HG02938 (cell line): ENCODE measurements around the gene CD96.
"Not testable (repeated sequence)": the region's sequence is repeated elsewhere in the genome, so short reads cannot be mapped to it uniquely, and the experiment has no call there.

ENCODE experiments used
- ATAC-seq: cut with Tn5 transposase; IDR thresholded peaks from one replicate; pipeline ENCODE4 v1.9.1; 2021; ENCODE audit warnings: mild to moderate bottlenecking, moderate library complexity; ENCODE audit not compliant: unreplicated experiment

The CD96 gene

GRCh38 chr3:111548756-111549155, 6.8 kb downstream of the CD96 start:
- no peak for ATAC-seq

DNA sequence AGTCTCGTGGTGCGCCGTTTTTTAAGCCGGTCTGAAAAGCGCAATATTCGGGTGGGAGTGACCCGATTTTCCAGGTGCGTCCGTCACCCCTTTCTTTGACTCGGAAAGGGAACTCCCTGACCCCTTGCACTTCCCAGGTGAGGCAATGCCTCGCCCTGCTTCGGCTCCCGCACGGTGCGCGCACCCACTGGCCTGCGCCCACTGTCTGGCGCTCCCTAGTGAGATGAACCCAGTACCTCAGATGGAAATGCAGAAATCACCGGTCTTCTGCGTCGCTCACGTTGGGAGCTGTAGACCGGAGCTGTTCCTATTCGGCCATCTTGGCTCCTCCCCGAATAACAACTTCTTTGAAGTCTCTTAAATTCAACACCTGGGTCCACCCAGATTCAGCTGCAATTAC, 19.9 kb downstream of the CD96 start:
- not testable (repeated sequence) for ATAC-seq

- ATAC-seq: no peak
Observed at GRCh38 chr3:111566844-111567243, 24.8 kb downstream of the CD96 start.

DNA sequence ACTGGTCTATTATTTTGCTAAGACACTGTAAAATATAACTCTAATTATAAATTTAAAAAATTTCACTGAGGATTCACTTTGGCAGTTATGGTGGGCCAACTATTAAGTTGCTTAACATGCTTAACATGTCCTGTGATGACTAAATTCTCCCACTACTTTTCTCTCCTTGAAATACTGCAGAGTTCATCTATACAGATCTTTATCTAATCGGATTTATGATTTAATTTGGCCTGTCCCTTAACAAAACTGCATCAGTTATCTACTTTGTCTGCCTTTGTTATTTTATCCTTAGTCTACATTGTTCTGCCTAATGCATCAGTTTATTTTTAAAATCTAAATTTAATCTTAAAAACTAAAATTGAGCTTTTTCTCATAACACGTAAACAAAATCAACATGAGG, 26.4 kb downstream of the CD96 start:
- no peak for ATAC-seq

DNA sequence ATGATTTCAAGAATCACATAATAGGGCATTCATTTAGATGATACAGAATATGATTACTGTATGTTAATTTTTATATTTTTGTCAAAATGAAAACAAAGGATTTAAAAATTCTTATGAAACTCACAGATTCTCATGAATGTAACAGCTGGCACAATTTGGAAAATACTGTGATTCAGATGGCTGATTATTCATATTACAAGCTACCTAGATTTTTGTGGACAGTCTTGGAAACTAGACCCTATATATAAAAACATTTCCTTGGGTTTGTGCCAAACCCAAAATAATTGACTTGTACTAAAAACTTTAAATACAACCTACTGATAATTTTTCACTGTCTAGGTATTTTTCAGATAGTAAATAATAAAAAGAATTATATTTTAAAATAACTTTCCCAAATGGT, 26.9 kb downstream of the CD96 start:
- no peak for ATAC-seq

- ATAC-seq: no peak
Observed at GRCh38 chr3:111570404-111571030, 28.5 kb downstream of the CD96 start.

DNA sequence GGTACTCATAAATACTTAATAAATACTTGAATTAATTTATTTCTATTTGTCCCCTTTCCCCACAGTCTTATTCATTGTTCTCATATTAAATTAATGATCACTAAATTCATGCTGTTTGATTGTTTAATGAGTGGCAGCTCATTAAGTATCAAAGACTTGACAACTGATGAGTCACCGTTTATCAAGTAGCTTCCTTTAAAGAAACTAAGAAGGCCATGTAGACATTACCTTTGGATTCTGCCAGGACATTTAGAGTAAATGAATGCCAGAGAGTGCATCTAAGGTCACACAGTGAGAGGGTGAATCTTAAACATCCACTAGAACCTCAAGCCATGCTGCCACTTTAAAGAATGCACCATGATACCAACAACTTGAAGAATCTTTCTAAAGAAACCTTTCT, 29.3 kb downstream of the CD96 start:
- ATAC-seq: no peak

- ATAC-seq: no peak
Observed at GRCh38 chr3:111571907-111572460, 30.0 kb downstream of the CD96 start.

GRCh38 chr3:111577113-111577512, 35.1 kb downstream of the CD96 start:
- ATAC-seq: no peak

DNA sequence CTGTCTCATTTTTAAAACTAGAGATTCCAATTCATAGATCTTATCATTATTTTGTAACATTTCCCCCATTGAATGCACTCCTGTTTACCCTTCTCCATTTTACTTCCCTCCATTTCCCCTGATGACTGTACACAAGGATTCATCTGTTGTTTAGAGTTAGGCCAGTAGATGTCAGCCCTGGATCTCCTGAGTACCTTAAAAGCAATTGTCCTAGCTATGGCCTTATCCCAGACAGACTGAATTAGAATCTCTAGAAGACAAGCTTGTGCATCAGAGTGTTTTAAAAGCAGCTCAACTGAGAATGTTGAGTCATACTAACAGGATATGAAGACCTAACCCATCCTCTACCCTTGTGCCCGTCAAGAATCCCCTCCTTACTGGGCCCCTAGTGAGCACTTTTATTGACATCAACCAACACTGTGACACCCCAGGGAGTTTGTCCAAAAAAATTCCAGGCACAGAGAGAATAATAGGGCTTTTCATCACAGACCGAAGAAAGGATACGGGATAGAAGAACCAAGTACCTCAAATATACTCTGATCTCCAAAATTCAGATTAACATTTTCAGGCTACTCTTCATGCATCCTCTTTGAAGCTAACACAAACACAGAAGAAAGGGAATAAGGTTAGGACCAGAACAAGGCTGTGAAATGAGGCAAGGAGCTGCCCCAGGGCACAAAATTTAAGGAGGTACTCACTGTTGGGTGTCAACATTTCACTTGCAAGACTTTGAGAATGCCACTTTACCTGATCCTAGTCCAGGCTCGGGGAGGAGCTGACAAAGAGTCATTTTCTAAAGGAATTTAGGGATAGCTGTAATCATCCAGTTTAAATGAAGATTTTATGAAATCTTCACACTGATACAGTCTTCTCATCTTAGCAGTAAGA, 36.0 kb downstream of the CD96 start:
- peak; percentile 97 for ATAC-seq

DNA sequence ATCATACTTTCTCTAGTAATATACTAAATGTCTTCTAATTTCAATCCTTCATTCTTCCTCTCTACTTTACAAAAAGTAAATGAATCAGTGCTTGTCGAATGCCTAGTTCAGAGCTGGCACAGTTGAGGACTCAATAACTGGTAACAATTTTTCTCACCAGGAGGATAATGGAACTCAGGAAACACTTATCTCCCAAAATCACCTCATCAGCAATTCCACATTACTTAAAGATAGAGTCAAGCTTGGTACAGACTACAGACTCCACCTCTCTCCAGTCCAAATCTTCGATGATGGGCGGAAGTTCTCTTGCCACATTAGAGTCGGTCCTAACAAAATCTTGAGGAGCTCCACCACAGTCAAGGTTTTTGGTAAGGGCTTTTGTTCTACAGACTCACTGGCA, 36.9 kb downstream of the CD96 start:
- ATAC-seq: no peak

- no peak for ATAC-seq
Observed at GRCh38 chr3:111579495-111579894, 37.5 kb downstream of the CD96 start.

DNA sequence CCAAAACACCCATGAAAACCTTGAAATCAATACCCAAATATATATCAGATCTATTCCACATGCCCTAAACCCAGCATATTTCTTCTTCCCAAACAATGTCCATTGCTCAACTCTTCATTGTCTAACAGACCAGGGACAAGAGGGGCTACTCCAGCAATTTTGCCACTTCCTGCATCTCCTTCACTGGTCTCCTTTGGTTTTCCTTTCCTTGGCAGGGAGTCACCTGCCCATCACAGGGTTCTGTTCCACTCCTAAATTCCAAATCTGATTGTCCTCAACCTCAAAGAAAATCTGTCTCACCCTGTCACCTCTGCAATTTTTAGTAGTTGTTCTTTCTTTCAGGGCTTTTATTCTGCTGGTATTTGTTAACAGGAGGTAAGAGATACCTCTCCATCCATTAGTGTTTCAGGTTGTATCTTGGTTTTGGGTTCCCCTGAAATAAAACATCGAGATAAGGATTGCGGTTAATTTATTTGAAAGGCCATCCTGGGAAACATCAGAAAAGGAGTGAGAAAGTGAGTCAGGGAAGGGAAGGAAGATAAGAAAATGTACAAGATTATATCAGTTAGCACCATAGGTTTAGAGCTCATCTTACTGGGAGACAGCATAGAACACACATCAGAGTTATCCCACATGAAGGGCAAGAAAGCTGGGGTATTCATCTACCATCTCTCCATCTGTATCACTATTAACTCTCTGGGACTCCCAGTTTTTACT, 39.6 kb downstream of the CD96 start:
- no peak for ATAC-seq

DNA sequence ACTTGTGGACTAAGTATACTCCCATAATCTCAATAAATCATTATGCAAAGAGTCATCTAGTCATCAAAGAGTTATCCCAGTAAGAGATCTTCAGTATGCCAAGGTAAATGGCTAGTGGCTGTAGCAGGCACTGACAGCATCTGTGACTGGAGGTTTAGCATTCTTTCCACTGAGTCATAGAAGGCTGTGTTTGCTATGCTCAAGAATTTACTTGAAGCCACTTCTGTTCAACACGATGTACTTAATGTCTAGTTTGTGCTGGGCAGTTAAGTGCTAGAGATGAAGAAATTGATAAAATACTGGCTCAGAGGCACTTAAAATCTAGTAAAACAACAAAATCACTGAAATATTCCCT, 40.1 kb downstream of the CD96 start:
- ATAC-seq: no peak

GRCh38 chr3:111584744-111585143, 42.7 kb downstream of the CD96 start:
- ATAC-seq: no peak

- ATAC-seq: no peak
Observed at GRCh38 chr3:111585217-111585616, 43.2 kb downstream of the CD96 start.

- ATAC-seq: no peak
Observed at GRCh38 chr3:111588527-111588926, 46.5 kb downstream of the CD96 start.

DNA sequence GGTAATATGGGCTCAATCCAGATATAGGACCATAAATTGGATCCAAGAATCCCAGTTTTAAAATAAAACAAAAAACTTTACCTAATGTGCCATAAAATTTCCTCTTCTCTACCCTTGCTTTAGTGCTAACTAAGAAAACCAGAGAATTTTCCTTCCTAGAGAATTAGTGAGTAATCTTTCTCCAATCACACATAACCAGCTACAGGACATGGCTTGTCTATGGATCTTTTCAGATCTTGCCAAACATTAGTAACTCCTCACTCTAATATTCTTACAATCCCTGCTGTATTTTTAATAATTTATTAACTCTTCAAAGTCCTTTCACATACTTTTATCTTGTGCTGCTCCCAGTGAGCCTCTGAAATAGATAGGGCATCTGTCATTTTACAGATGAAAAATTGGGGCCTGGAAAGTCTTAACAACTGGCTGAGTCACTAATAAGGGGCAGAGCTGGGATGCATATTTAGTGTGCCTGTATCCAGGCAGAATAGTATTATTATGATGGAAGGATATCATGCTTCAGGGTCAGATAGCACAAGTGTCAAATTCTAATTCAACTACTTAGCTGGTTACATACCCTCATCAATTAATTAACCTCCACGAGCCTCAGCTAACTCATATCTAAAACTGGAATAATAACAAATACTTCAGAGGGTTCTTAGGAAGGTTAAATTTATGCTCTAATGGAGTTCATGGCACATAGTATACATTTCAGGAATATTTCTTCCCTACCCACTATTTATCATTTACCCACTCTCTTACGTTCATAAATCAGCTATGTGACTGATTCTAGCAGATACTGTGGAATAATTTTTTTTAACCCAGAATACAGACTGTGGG, 47.5 kb downstream of the CD96 start:
- no peak for ATAC-seq

GRCh38 chr3:111590143-111590491, 48.1 kb downstream of the CD96 start:
- ATAC-seq: no peak

GRCh38 chr3:111591555-111591954, 49.6 kb downstream of the CD96 start:
- ATAC-seq: no peak

GRCh38 chr3:111592143-111592542, 50.1 kb downstream of the CD96 start:
- no peak for ATAC-seq
